ENCODE data around the gene RNF169.
"Not testable (repeated sequence)": the region's sequence is repeated elsewhere in the genome, so short reads cannot be mapped to it uniquely, and the experiment has no call there.

The RNF169 gene

DNA sequence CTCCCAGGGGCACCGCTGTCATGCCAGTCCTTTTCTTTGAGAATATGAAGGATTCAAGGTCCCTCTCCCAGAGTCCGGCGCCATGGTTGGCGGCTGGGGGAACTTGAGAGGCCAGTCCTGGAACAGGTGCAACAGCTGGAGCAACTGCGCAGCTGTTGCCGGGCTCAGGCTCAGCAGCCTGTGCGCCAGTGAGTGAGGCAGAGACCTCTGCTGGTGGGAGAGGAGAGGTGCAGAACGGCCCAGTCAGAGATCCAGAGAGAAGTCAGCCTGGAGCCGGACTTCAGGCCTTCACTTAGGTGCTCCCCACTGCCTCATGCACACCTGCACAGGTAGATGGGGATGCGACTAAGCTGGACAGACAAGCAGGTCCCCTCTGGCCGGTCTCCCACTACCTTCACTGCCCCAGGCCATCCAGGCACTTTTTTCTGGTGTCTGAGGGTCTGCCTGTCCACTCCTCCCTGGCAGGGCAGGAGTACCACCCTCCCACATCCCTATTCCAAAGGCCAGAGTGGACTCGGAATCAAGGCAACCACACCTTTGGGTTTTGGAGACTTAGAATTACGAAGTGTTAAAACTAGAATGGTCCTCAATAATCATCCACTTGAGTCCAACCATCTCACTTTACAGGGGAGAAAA is 22.0 kb upstream of the RNF169 start:
- DNase-seq (ENCODE audit: low read depth in 3 of 3): peak; percentile 24 to 50 (median 38)

DNA sequence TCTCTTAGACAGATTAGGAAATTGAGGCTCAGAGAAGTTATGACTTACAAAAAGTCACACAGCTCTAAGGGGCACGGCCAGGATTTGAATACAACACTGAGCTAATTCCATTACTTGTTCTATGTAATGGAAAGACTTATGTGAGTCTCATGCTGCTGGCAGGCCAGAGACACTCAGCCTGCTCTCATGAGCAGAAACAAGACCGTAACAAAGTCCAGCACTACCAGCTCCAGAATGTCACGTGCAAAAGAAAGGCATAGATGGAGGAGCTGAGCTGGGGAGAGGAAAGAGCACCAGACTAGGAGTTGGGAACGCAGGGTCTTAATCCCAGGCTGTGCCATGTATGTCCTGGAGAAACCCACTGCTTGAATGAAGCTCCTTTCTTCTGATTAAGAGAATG is 19.3 kb upstream of the RNF169 start:
- DNase-seq (ENCODE audit: low read depth in 3 of 3): no peak

DNA sequence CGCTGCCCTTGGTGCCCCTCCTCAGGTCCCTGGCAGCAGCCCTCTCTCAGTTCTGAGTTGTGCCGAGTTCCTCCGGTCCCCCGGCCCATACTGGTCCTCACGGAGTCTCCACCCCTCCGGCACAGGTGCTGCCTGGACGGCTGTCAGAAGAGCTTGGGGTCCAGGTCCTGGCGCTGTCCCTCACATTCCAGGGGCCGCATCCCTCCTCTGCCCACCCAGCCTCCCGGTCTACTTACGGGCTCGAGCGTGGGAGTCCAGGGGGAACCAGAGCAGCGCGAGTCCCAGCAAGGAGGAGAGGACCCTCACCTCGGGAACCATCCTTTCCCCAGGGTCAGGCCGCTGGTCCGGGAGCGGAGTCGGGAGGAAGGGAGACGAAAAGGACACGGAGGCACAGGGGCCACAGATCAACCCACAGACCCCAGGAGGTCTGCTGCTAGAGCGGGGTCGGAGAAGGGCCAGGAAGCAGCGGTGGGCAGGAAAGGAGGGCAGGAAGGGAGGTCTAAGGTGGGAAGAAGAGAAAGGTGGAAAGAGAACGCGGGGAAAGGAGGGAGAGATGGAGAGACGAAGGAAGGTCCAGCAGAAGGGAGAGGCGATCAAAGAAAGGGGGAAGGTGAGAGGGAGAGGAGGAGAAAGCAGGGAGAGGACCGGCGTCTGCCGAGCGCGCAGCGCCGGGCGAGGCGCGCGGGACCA is 17.9 kb upstream of the RNF169 start:
- no peak for DNase-seq (ENCODE audit: low read depth in 3 of 3)

DNA sequence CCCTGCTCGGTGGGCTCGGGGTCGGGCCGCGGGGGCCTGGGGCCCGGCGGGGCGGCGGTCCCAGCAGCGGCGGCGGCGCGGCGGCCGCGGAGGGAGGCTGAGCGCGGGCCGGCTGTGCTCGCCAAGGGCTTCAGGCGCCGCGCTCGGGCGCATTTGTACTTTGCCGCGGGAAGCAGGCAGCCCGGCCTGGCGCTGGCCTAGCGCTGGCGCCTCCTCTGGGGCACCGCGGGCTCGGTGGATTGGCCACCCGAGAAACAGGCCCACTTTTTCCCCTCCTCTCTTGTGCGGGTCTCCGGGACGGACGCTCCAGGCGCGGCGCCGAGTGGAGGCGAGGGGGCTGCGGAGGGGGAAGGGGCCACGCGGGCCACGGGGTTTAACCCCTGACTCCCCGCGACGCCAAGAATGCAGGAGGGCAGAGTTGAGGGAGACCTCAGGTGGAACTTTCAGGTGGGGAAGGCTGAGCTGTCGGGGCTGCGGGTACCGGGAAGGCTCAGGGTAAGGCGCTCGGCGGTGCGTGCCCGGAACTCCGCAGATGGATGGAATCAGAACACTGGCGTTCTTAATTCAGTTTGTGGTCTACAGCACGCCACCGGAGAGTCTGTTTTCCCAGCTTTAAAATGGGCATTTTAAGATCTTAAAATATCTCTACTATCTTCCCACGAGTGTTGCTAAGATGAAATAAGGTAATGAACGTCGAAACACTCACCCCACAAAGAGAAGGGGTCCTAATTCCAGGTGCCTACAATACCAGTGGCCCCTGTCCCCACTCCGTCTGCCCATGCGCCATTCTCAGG is 17.2 kb upstream of the RNF169 start, which contains the start of gene CHRDL2:
Gene CHRDL2 (minus strand): TSS at position 126 of the 794 bp plus-strand sequence. CDS start 538 bp downstream, outside the sequence.
- no peak for DNase-seq (ENCODE audit: low read depth in 3 of 3)

DNA sequence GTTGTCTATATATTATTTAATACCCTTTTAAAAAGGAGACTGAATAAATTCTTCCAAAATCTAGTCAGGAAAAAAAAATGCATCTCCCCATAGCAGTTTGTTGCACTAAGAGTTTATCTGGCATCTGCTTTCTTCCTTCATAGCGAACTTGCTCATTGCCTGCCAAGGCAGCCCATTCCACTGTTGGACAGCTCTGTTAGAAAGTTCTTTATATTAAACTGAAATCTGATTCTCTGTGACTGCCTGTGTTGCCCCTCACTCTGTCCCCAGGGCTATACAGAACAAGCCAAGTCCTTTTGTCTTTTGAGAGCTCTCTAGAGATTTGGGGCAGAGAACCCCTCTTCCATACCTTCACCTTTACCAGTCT is 14.1 kb upstream of the RNF169 start:
- no peak for DNase-seq (ENCODE audit: low read depth in 3 of 3)

DNA sequence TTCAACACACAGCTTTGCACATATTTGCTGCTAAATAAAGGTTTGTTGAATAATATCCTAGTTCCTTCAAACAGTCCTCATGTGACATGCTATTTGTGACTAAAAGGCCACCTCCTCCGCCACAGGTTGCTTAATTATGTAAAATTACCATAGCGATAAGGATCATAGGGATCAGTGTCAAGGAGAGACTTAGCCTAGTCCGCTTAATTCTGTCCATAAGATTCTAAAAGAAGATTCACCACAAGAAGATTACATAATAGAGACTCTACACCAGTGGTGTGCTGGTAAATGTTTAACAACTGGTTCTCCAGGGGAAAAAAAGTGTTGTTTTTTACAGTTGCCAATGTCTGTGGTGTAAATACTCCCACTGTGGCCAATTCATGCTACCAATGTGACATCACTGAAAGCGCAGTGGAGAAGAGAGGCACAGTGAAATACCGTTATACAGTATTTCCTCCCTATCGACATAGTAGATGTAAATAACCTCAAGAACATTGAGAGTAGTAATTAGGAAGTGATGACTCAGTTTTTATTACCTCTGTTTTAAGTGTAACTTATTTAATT is 13.2 kb upstream of the RNF169 start:
- no peak for DNase-seq (ENCODE audit: low read depth in 3 of 3)

DNA sequence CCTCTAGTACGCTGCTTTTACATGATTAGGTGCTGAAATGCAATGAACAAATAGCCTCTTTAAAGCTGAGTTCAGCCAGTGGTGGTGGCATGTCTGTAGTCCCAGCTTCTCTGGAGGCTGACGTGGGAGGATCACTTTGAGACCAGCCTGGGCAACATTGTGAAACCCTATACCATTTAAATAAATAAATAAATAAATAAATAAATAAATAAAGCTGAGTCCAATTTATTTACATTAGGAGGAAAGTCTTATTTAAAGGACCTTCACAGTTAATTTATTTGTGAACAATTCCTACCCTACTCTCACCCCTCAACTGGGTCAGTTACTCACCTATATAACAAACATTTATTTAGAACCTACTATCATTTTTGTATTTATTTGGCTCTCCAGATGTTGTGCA is 12.6 kb upstream of the RNF169 start:
- no peak for DNase-seq (ENCODE audit: low read depth in 3 of 3)

DNA sequence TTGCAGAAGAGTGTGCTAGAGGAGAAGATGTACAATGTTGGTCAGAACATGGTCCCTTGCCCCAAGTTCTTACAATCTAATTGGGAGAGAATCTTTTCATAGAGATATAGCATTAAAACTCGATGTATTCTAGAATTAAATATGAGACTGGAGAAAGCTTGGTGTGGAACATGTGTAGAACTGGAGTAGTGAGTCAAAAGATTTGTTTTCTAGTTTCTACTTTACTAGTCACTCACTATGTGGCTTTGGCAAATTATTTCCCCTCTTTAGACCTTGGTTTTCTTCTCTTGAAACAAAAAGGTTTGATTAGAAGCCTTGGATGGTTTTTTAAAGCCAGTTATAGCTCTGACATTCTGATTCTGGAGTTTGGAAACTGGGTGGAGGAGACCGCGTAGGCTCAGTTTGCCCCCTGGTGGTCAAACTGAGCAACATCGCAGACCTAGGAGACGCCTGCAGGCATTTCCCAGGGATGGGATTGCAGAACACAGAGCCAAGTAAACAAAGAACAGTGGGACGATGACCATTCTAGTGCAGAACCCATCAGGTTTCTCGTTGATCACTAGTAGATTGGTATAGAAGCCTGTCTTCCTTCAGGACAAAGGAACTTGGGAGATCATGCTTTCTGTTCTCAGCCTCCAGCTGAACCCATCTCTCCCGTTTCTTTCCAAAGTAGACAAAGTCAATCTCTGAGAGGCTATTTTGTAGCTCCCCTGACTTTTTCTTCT is 8.9 kb upstream of the RNF169 start:
- DNase-seq (ENCODE audit: low read depth in 3 of 3): peak in 1 of 3 donors; percentile 18

DNA sequence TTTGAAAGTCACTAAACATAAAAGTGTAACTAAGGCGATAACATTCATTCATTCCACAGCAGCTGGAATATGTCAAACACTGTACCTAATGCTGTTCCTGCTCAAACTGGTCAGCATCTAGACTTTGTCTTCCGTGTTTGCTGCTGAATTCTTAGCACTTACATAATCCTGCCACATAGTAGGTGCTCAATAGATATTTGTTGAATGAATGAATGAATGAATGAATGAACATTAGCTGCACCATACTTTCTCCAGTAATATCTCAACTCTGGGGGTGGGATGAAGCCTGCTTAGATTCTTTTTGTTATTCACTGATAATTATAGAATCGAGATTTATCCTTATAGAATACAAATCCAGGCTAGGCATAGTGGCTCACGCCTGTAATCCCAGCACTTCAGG is 6.6 kb upstream of the RNF169 start:
- no peak for DNase-seq (ENCODE audit: low read depth in 3 of 3)

DNA sequence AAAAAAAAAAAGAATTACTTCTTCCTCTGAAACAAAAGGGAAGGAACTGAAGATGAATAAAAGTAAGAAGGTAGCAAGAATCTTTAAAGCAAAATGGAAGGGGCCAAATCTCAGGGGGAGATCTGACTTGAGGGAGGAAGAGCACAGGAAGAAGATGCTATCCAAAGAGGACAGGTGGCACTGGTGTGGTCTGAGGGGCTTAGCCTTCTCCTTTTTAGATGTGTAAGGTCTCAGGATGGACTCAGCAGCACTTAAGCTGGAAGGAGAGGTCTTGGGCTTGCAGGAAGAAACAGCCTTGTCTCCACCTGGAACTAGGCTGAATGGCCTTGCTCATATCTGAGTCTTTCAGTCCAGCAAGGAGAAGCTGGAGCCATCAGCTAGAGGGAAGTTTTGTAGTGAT is 5.0 kb upstream of the RNF169 start:
- DNase-seq (ENCODE audit: low read depth in 3 of 3): no peak

DNA sequence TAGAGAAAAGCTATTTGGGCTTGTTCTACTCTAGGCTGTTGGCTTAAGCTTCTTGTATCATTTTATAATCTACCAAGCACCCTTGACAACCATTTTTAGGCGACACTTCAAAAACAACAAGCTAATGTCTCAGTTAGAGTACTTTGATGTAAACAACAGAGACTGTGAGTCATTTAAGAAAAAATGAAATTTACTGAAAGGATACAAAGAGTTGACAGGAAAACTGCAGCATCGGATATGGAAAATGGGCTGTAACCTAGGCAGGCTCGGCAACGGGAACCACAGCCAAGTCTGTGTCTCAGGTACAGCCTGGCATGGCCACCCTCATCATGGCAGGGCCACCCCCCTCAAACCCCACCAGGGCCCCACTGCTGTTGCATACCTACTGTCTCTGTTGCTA is 4.4 kb upstream of the RNF169 start:
- no peak for DNase-seq (ENCODE audit: low read depth in 3 of 3)

DNA sequence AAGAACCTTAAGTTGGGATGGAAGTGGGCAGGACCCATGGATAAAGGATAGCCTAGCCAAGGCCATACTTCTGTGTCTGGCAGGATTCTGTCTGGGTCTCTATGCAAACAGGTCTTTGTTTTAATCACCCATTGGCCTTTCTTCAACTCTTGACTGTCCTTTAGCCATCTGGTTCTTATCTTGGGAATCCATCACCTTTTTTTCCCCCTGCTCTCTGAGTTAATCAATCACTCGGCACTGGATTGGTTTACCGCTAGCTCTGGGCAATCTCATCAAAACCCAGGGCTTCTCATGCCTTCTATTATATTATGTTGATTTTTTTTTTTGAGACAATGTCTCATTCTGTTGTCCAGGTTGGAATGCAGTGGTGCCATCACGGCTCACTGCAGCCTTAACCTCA is 1.8 kb upstream of the RNF169 start:
- no peak for DNase-seq (ENCODE audit: low read depth in 3 of 3)

DNA sequence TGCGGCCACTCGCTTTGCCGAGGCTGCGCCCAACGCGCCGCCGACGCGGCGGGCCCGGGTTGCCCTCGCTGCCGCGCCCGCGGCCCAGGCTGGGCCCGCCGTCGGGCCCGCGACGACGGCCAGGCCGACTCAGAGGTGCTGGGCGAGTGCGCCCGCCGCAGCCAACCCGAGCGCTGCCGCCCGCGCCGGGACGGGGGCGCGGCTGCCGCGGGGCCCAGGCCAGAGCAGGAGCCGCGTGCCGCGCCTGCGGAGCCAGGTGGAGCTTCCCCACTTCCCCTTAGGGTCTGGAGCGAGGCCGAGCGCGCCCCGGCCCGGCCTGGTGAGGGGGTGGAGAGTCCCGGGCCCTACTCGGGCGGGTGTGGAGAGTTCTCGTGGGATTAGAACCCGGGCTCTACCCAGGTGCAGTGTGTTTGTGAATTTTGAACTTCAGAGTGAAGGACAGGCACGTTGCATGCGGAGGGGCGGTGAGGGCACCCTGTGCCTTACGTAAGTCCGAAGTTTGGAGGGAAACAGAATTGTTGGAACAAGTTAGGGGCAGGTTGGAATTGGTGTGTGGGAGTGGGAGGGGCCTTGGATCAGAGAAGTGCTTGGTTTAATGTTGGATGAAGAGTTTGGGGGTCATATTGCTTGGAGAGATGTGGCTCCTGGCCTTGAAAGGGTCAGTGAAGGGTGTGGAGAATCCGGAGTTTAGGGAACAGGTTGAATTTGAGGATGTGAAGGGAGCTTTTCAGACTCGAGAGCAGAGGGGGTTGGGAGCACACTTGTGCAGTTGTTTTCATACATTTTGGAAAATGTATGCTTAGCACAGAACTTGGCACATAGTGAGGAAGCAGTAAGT is 697 bp downstream of the RNF169 start:
- DNase-seq (ENCODE audit: low read depth in 3 of 3): peak in 2 of 3 donors; percentile 32 to 34

DNA sequence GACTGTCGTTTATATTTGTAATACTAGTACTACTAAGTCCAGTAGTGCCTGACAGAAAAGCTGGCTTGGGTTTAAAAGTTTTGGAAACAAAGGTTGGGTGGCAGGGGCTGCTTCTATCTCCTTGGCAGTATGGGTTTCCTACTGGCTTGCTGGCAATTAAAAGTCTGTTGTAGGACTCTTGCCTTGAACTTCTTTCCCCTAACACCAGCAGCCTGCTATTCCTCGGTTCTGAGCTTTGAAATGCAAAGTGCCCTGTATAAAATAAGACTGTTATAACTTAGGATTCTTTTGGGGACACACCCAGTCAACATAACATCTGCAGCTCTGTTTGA is 1.3 kb downstream of the RNF169 start:
- no peak for DNase-seq (ENCODE audit: low read depth in 3 of 3)

DNA sequence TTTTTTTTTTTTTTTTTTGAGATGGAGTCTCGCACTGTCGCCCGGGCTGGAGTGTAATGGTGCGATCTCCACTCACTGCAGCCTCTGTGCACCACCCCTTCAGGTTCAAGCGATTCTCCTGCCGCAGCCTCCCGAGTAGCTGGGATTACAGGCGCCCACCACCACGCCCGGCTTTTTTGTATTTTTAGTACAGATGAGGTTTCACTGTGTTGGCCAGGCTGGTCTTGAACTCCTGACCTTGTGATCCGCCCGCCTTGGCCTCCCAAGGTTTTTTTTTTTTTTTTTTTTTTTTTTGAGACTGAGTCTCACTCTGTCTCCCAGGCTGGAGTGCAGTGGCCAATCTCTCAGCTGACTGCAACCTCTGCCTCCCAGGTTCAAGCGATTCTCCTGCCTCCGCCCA is 1.9 kb downstream of the RNF169 start:
- not testable (repeated sequence) for DNase-seq (ENCODE audit: low read depth in 3 of 3)

DNA sequence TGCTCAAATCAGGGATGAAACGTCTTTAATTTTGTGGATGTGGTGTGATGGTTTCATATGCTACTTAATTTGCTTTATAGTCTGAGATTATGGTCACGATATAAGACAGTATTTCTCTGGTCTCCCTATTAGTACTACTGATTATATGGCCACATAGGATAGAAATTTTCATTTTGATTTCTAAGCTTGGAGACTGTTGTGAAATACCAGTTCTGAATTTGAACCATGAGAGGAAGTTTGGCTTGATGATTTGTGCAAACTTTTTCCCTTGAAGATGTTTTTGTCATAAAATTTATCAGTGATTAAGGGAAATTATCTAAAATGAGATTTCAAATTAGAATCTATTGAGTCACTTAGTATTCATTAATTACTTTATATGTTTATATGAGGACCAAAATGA is 2.7 kb downstream of the RNF169 start:
- DNase-seq (ENCODE audit: low read depth in 3 of 3): no peak

DNA sequence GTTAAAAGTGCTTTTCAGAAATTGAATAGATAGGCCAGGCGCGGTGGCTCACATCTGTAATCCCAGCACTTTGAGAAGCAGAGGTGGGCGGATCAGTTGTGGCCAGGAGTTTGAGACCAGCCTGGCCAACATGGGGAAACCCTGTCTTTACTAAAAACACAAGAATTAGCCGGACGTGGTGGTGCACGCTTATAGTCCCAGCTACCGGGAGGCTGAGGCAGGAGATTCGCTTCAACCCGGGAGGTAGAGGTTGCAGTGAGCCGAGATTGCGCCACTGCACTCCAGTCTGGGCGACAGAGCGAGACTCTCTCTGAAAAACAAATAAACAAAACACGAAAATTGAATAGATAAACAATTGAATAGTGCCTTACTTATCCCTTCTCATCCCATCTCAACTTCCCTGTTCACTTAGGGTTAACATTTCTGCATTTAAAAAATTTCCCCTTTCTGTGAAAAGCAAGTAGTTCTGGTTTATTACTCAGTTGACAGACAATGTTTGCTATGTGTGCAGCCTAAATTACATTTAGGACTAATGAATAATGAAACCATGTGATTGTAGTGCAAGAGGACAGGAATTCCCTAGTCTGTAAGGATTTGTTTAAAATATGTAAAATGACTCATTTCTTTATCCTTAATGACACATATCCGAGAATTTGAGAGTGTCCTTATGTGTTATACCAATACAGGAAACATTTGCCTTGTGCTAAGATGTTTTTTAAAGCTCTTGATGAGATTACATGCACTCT is 6.0 kb downstream of the RNF169 start:
- no peak for DNase-seq (ENCODE audit: low read depth in 3 of 3)

DNA sequence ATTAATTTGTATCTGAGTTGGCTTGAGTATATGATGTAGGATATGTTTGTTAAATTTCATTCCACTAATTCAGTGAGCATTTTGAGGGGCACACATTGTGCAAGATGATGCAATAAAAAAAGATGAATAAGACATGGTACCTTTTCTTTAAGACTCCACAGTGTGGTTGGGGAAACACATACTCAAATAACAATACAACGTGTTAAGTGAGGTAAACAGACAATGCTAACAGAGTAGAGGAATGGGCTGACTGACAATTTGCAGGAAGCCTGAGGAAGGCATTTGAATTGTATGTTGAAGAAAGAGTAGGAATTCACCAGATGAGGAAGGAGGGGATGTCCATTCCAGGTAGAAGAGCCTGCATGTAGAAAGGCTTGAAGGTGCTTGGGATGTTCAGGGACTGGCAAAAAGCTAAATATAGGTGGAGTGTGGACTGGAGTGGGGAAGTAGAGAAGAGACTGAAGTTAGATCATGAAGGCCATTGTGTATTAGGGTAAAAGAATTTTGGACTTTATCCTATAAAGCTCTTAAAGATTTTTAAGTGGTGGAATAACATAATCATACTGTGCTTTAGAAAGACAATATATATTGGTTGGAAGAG is 6.8 kb downstream of the RNF169 start:
- no peak for DNase-seq (ENCODE audit: low read depth in 3 of 3)

DNA sequence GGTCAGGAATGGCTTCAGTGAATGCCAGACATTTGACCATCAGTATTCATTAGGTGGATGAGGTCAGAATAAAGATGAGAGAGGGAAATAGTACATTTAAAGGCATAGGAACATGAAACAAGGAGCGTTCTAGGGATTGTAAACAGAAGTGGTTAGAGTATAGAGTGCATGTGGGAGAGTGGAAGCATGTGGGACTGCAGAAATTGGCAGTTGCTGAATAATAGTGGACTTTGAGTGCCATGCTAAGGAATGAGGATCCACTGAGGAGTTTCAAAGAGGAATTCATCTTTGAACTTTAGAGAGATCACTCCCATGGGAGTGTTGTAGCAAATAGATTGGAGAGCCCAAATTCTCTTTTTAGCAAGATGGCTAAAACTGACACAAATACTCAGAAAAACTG is 7.9 kb downstream of the RNF169 start:
- no peak for DNase-seq (ENCODE audit: low read depth in 3 of 3)

DNA sequence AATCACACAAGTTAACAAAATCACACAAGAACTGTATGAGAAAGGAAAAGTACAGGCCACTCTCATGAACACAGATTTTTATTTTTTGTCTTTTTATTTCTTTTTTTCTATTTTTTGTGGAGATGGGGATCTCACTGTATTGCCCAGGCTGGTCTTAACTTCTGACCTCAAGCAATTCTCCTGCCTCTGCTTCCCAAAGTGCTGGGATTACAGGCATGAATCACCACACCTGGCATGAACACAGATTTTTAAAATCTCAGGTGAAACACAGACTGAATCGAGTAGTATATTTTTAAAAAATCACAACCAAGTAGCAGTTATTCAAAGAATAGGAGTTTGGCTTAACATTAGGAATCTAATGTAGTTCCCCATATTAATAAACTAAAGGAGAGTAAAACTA is 18.3 kb downstream of the RNF169 start:
- no peak for DNase-seq (ENCODE audit: low read depth in 3 of 3)

All from stimulated activated CD4-positive, alpha-beta T cell treated with anti-CD3 and anti-CD28 coated beads, TNF-alpha, amount 100 ng/mL, for 48 hours (primary cell).